Loucy (cell line): ENCODE results near the gene SLCO2A1.

ENCODE experiments used
- H2AFZ ChIP-seq: fragments of 200-600 bp; sonication (generic); 2 replicates; pipeline ENCODE4 v1.6.0; 2016; ENCODE audit warnings: antibody characterized with exemption, mild to moderate bottlenecking, low read length, moderate library complexity
- H3F3A ChIP-seq: fragments of 200-600 bp; 2 replicates; pipeline ENCODE4 v1.6.0; 2016; ENCODE audit warnings: antibody characterized with exemption, low read depth, mild to moderate bottlenecking
- H3K27me3 ChIP-seq: fragments of 200-600 bp; sonication (generic); 2 replicates; pipeline ENCODE4 v1.6.1; 2014; ENCODE audit warnings: low read length, mild to moderate bottlenecking; ENCODE audit not compliant: insufficient read depth, poor library complexity, severe bottlenecking
- H3K36me3 ChIP-seq: fragments of 200-600 bp; sonication (generic); 2 replicates; pipeline ENCODE4 v1.6.1; 2016; ENCODE audit warnings: low read length; ENCODE audit not compliant: insufficient read depth
- H3K4me1 ChIP-seq: fragments of 200-600 bp; sonication (generic); 2 replicates; pipeline ENCODE4 v1.5.1; 2014; ENCODE audit warnings: low read length, mild to moderate bottlenecking; ENCODE audit not compliant: insufficient read depth, poor library complexity, severe bottlenecking
- H3K4me2 ChIP-seq: fragments of 200-600 bp; sonication (generic); 2 replicates; pipeline ENCODE4 v1.6.0; 2014; ENCODE audit warnings: antibody characterized with exemption, low read length, low read depth, mild to moderate bottlenecking; ENCODE audit not compliant: poor library complexity, severe bottlenecking
- H3K4me3 ChIP-seq: fragments of 200-600 bp; sonication (generic); 2 replicates; pipeline ENCODE4 v1.5.1; 2014; ENCODE audit warnings: low read length, mild to moderate bottlenecking, mixed read lengths; ENCODE audit not compliant: poor library complexity, severe bottlenecking
- H3K79me2 ChIP-seq: fragments of 200-600 bp; sonication (generic); 2 replicates; pipeline ENCODE4 v1.6.1; 2014; ENCODE audit warnings: low read length; ENCODE audit not compliant: insufficient read depth
- H3K9ac ChIP-seq: fragments of 200-600 bp; sonication (generic); 2 replicates; pipeline ENCODE4 v1.6.0; 2014; ENCODE audit warnings: mild to moderate bottlenecking, low read depth, low read length, moderate library complexity; ENCODE audit not compliant: poor library complexity, severe bottlenecking
- H3K9me2 ChIP-seq: fragments of 200-600 bp; sonication (generic); replicated peaks from 2 replicates; pipeline ENCODE4 v1.6.1; 2016; ENCODE audit warnings: low read depth, low read length, mixed read lengths
- H3K9me3 ChIP-seq: fragments of 200-600 bp; sonication (generic); 2 replicates; pipeline ENCODE4 v1.6.1; 2014; ENCODE audit warnings: mild to moderate bottlenecking, antibody characterized with exemption, low read length, low read depth; ENCODE audit not compliant: insufficient read depth
- H4K20me1 ChIP-seq: fragments of 200-600 bp; sonication (generic); 2 replicates; pipeline ENCODE4 v1.6.0; 2014; ENCODE audit warnings: antibody characterized with exemption, low read length, mild to moderate bottlenecking; ENCODE audit not compliant: insufficient read depth, poor library complexity, severe bottlenecking
- CTCF ChIP-seq: fragments of 200-600 bp; sonication (generic); conservative IDR thresholded peaks from 2 replicates; pipeline ENCODE4 v1.5.1; 2014; ENCODE audit warnings: mild to moderate bottlenecking, antibody characterized with exemption, low read length
- EZH2phosphoT487 ChIP-seq: fragments of 200-600 bp; IDR thresholded peaks from 2 replicates; pipeline ENCODE4 v1.6.1; 2018; ENCODE audit warnings: antibody characterized with exemption, mild to moderate bottlenecking, moderate library complexity, borderline replicate concordance

The SLCO2A1 gene

GRCh38 chr3:133964547-133964946, 65.2 kb downstream of the SLCO2A1 start:
- Histone ChIP-seq H3K27me3 (no peaks in the 10 kb centered on the region), H3K36me3 (no peaks in the 10 kb centered on the region), H3K9me2 (no peaks in the 10 kb centered on the region), H3F3A (no peaks in the 10 kb centered on the region), H3K4me2 (no peak overlapping the region), H3K9ac (no peak overlapping the region), H2AFZ (no peak overlapping the region), H3K4me3 (peak overlapping the region; percentile 15), H3K79me2 (no peaks in the 10 kb centered on the region), H3K9me3 (no peaks in the 10 kb centered on the region), H3K4me1 (peaks cover 25% of the 10 kb centered on the region), H4K20me1 (no peaks in the 10 kb centered on the region)
- TF ChIP-seq CTCF: peak; percentile 70
- TF ChIP-seq EZH2phosphoT487: no peak

DNA sequence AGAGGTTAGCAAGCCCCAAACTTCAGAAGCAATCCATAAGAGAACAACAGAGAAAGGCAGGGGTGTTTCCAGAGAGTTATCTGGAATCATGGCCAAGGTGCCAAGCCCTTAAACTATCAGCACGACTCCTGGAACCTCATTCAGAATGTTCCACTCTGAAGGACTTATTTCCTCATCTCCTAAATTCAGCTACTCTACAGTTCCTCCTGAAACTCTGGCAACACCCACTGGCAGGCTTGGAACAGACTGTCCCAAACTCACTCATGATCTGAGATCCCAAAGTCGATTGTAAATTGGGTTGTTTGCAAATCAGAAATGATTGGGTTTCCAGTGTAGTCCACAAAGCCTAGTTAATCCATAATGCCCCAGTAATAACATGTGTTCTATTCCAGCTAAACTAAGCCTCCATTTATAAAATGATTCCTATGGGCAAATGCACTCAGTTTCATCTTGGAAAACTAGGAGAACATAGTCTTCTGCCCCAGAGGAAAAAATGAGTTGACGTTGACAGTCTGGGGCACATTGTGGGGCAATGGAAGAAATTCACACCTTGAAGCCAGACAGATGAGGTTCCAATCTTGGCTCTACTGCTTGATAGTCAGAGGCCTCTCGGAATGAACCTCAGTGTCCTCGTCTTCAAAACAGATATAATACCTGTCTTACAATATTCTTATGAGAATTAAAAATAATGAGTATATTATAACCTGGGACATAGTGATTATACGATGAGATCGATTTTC, 65.9 kb downstream of the SLCO2A1 start:
- Histone ChIP-seq H3K4me2 (no peak overlapping the region), H3K27me3 (no peaks in the 10 kb centered on the region), H3K36me3 (no peaks in the 10 kb centered on the region)

GRCh38 chr3:133962849-133963248, 66.9 kb downstream of the SLCO2A1 start:
- Histone ChIP-seq H2AFZ (no peak overlapping the region; the same call in 1 of the 2 replicates), H3K4me1 (peaks cover 25% of the 10 kb centered on the region), H4K20me1 (no peaks in the 10 kb centered on the region), H3F3A (no peaks in the 10 kb centered on the region), H3K79me2 (no peaks in the 10 kb centered on the region), H3K4me3 (no peak overlapping the region), H3K36me3 (no peaks in the 10 kb centered on the region), H3K9me2 (no peaks in the 10 kb centered on the region), H3K4me2 (no peak overlapping the region), H3K27me3 (no peaks in the 10 kb centered on the region), H3K9ac (no peak overlapping the region), H3K9me3 (no peaks in the 10 kb centered on the region)
- TF ChIP-seq CTCF: no peak
- no peak for TF ChIP-seq EZH2phosphoT487

More for the DNA sequence above, 65.9 kb downstream of the SLCO2A1 start:
- Histone ChIP-seq H3K4me1 (peaks cover 25% of the 10 kb centered on the region), H3K4me3 (no peak overlapping the region), H3K9me3 (no peaks in the 10 kb centered on the region), H3K79me2 (no peaks in the 10 kb centered on the region), H3K9me2 (no peaks in the 10 kb centered on the region), H3F3A (no peaks in the 10 kb centered on the region), H2AFZ (no peak overlapping the region), H3K9ac (no peak overlapping the region), H4K20me1 (no peaks in the 10 kb centered on the region)
- TF ChIP-seq EZH2phosphoT487 (no peak), CTCF (no peak)
